ENCODE data around the gene ARHGDIG. TPM values are rescaled to one million over a fixed set of nuclear protein-coding genes. Genes with fewer than 3 reads are reported as not detected.

ARHGDIG gene
- total and polyA plus RNA-seq, 2 of the 4 experiments (the other 2 are of a cell fraction): 0.24 to 0.36 TPM

DNA sequence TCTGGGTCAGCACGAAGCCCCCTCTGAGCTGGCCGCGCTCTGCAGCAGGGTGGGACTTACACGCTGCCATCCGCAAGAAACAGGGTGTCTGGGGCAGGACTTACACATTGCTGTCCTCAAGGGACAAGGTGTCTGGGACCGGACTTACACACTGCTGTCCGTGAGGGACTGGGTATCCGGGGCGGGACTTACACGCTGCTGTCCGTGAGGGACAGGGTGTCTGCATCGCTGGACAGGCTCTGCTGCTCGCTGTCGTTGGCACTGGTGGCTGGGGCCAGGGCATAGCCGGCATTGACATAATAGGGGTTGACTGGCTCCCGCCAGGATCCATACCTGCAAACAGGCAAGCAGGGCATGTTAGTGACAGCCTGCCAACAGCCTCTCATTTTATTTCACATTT, 34.0 kb downstream of the ARHGDIG start:
- DNase-seq (no peak), ATAC-seq (ENCODE audit: low read depth) (no peak)
- no TSS peak for BruUV-seq (replicated peaks)
- H2AK5ac ChIP-seq (ENCODE audit: low read depth, low read length): no peak overlapping the region
- H4K8ac ChIP-seq (ENCODE audit: low read depth in 2 of 2, low read length in 2 of 2): no peak overlapping the region
- TF ChIP-seq RCOR1 (IDR thresholded peaks at IDR 0.05; ENCODE audit: insufficient replicate concordance, low read length) (no peak), MAZ (IDR thresholded peaks at IDR 0.05; ENCODE audit: borderline replicate concordance, low read depth, low read length) (no peak), FOS (IDR thresholded peaks at IDR 0.05; ENCODE audit: low read depth, low read length) (no peak), MAFK (IDR thresholded peaks at IDR 0.05; ENCODE audit: low read depth, low read length) (no peak), POLR2A (IDR thresholded peaks at IDR 0.05; ENCODE audit: low read depth, low read length) (no peak), NFE2L2 (IDR thresholded peaks at IDR 0.05; ENCODE audit: low read depth, low read length) (no peak), RAD21 (IDR thresholded peaks at IDR 0.05; ENCODE audit: low read length) (no peak), CHD1 (IDR thresholded peaks at IDR 0.05; ENCODE audit: low read depth, low read length) (no peak), RFX5 (IDR thresholded peaks at IDR 0.05; ENCODE audit: low read depth, low read length) (no peak), BHLHE40 (IDR thresholded peaks at IDR 0.05; ENCODE audit: low read depth, low read length) (no peak), SMC3 (IDR thresholded peaks at IDR 0.05; ENCODE audit: low read depth, low read length) (no peak), MXI1 (IDR thresholded peaks at IDR 0.05; ENCODE audit: borderline replicate concordance, low read depth, low read length) (no peak), CEBPB (IDR thresholded peaks at IDR 0.05; ENCODE audit: low read depth, low read length) (no peak)
- TF ChIP-seq, protein P1, sequence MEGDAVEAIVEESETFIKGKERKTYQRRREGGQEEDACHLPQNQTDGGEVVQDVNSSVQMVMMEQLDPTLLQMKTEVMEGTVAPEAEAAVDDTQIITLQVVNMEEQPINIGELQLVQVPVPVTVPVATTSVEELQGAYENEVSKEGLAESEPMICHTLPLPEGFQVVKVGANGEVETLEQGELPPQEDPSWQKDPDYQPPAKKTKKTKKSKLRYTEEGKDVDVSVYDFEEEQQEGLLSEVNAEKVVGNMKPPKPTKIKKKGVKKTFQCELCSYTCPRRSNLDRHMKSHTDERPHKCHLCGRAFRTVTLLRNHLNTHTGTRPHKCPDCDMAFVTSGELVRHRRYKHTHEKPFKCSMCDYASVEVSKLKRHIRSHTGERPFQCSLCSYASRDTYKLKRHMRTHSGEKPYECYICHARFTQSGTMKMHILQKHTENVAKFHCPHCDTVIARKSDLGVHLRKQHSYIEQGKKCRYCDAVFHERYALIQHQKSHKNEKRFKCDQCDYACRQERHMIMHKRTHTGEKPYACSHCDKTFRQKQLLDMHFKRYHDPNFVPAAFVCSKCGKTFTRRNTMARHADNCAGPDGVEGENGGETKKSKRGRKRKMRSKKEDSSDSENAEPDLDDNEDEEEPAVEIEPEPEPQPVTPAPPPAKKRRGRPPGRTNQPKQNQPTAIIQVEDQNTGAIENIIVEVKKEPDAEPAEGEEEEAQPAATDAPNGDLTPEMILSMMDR (conservative IDR thresholded peaks at IDR 0.05; ENCODE audit: low read depth, low read length): no peak
- TF ChIP-seq, protein P2, sequence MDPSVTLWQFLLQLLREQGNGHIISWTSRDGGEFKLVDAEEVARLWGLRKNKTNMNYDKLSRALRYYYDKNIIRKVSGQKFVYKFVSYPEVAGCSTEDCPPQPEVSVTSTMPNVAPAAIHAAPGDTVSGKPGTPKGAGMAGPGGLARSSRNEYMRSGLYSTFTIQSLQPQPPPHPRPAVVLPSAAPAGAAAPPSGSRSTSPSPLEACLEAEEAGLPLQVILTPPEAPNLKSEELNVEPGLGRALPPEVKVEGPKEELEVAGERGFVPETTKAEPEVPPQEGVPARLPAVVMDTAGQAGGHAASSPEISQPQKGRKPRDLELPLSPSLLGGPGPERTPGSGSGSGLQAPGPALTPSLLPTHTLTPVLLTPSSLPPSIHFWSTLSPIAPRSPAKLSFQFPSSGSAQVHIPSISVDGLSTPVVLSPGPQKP (IDR thresholded peaks at IDR 0.05; ENCODE audit: borderline replicate concordance, low read depth, low read length): no peak
- TF ChIP-seq, protein P3, sequence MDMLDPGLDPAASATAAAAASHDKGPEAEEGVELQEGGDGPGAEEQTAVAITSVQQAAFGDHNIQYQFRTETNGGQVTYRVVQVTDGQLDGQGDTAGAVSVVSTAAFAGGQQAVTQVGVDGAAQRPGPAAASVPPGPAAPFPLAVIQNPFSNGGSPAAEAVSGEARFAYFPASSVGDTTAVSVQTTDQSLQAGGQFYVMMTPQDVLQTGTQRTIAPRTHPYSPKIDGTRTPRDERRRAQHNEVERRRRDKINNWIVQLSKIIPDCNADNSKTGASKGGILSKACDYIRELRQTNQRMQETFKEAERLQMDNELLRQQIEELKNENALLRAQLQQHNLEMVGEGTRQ (IDR thresholded peaks at IDR 0.05; ENCODE audit: low read depth, low read length): no peak
- no peak overlapping the region for H2BK120ac ChIP-seq (ENCODE audit: low read depth, low read length)
- H4K5ac ChIP-seq (ENCODE audit: low read depth, low read length): no peak overlapping the region
- peaks cover 29 to 51% of the 10 kb centered on the region in 2 experiments for H3K79me1 ChIP-seq (ENCODE audit: low read depth in 1 of 2, low read length in 2 of 2)
- no peak overlapping the region for H3K9ac ChIP-seq (ENCODE audit: low read depth, low read length)
- H2BK20ac ChIP-seq (ENCODE audit: low read depth, low read length): no peak overlapping the region
- no peak overlapping the region for H3K56ac ChIP-seq (ENCODE audit: extremely low read depth, insufficient read depth, low read length)
- no peak overlapping the region for H4K91ac ChIP-seq (ENCODE audit: insufficient read depth, low read depth, low read length)
- H3K27me3 ChIP-seq (ENCODE audit: control insufficient read depth, insufficient read depth, low read length): no peaks in the 10 kb centered on the region
- no peak overlapping the region for H3K4me2 ChIP-seq (ENCODE audit: low read depth, low read length)
- POLR2A ChIA-PET (ENCODE audit: unreplicated experiment): no interaction called here
- H3K14ac ChIP-seq (replicated peaks; ENCODE audit: low read depth, low read length): no peak overlapping the region
- H3K4me3 ChIP-seq (ENCODE audit: insufficient read depth, low read depth, low read length): no peak overlapping the region
- H2BK5ac ChIP-seq (ENCODE audit: low read depth, low read length, poor library complexity, severe bottlenecking): no peak overlapping the region
- no peaks in the 10 kb centered on the region for H3K9me3 ChIP-seq (ENCODE audit: control insufficient read depth, insufficient read depth, low read length)
- no peak overlapping the region for H2BK15ac ChIP-seq (ENCODE audit: low read depth, low read length)
- in situ Hi-C loops (cut with MboI; ENCODE audit: low sequenced_read_pairs) (no loop called here), intact Hi-C loops (cut with micrococcal nuclease) (no loop called here), dilution Hi-C loops (cut with HindIII; ENCODE audit: low sequenced_read_pairs, unreplicated experiment) (no loop called here)
- H3K9me1 ChIP-seq (ENCODE audit: insufficient read depth, low read length): no peaks in the 10 kb centered on the region; the same call in 1 of the 2 replicates
- WGBS, 2 experiments (ENCODE audit: extremely low coverage in 2 of 2, insufficient read length in 1 of 2): 93% methylated on average over 12 of the region's 16 CpGs; no CpG with 5 or more reads in 1 of the 2 experiments
- no peak overlapping the region for H3K23ac ChIP-seq (ENCODE audit: low read depth, low read length)
- no peak overlapping the region for H2AFZ ChIP-seq (replicated peaks; ENCODE audit: low read length, poor library complexity)
- peaks cover 33% of the 10 kb centered on the region for H4K20me1 ChIP-seq (ENCODE audit: insufficient read depth, low read length)
- no peak overlapping the region for H2AK9ac ChIP-seq (replicated peaks; ENCODE audit: low read depth, low read length, poor library complexity)
- no peak overlapping the region for H3K4ac ChIP-seq (ENCODE audit: low read depth, low read length)
- no peaks in the 10 kb centered on the region for H3K4me1 ChIP-seq (ENCODE audit: control insufficient read depth, insufficient read depth, low read length)
- peaks cover 41% of the 10 kb centered on the region for H3K36me3 ChIP-seq (ENCODE audit: control insufficient read depth, insufficient read depth, low read length)
- no peak overlapping the region for H3K18ac ChIP-seq (ENCODE audit: low read depth, low read length)
- no peak overlapping the region for H3K27ac ChIP-seq (ENCODE audit: insufficient read depth, low read length)
- CTCF ChIA-PET: no interaction called here
